ENCODE measurements around the gene MARCKSL1. TPM values are rescaled to one million over a fixed set of nuclear protein-coding genes. Genes with fewer than 3 reads are reported as not detected.

Gene MARCKSL1
- total and polyA plus RNA-seq, 2 of the 13 experiments (the other 11 are each of a cell fraction or from before 2014, with no cell fraction given): 81.9 to 155 TPM

DNA sequence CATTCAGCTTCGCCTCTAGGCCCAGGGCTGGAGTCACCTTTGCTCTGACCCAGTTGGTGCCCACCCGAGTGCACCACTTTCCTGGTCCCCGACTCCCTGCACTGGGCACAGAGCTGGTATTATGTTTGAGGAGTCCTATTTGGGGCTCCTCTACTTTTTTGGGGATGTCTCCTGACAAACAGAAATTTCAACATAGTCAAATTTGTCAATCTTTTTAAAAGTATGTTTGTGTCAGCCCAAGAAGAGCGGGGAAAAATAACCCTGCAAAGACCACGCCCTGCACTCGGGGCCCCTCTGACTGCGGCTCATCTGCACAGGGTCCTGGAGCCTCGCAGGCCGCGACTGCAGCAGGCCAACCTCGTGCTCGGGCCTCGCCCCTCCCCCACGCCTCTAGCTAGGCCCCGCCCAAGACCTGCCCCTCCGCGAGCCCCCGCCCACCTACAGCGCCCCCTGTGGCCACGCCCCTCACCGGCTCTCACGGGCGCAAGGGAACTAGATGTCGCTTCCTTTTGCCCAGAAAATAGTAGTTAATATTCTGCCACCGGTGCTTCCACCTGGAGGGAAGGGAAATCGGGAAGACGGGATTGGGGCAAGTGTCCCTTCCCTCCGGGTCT, 14.9 kb upstream of the MARCKSL1 start (continued):
- TF ChIP-seq ZSCAN9 (CRISPR knock-in tag; IDR thresholded peaks at IDR 0.05; ENCODE audit: borderline replicate concordance) (peak; percentile 84), ARNT (IDR thresholded peaks at IDR 0.05) (no peak), PRDM15 (CRISPR knock-in tag; IDR thresholded peaks at IDR 0.05) (no peak), EZH2 (conservative IDR thresholded peaks at IDR 0.05; ENCODE audit: low read depth, low read length) (no peak), TP53 (CRISPR knock-in tag; conservative IDR thresholded peaks at IDR 0.05) (no peak), SIN3B (IDR thresholded peaks at IDR 0.05; ENCODE audit: low read length) (no peak), ZNF839 (CRISPR knock-in tag; IDR thresholded peaks at IDR 0.05; ENCODE audit: borderline replicate concordance) (no peak), AKAP8 (CRISPR knock-in tag; IDR thresholded peaks at IDR 0.05) (no peak), GATAD2A (CRISPR knock-in tag; IDR thresholded peaks at IDR 0.05) (peak; percentile 41; the same call in 1 of the 2 replicates), ZNF788 (CRISPR knock-in tag; IDR thresholded peaks at IDR 0.05; ENCODE audit: borderline replicate concordance) (no peak), FLYWCH1 (CRISPR knock-in tag; IDR thresholded peaks at IDR 0.05) (no peak), ZFP37 (CRISPR knock-in tag; IDR thresholded peaks at IDR 0.05; ENCODE audit: borderline replicate concordance) (peak; percentile 84; the same call in 1 of the 2 replicates), ZNF674 (CRISPR knock-in tag; IDR thresholded peaks at IDR 0.05; ENCODE audit: low read depth) (no peak), ZSCAN22 (CRISPR knock-in tag; IDR thresholded peaks at IDR 0.05) (no peak), TRIM22 (IDR thresholded peaks at IDR 0.05) (no peak), ELF1 (CRISPR knock-in tag; IDR thresholded peaks at IDR 0.05) (no peak), ZNF784 (CRISPR knock-in tag; IDR thresholded peaks at IDR 0.05; ENCODE audit: borderline replicate concordance) (no peak), ZNF460 (CRISPR knock-in tag; IDR thresholded peaks at IDR 0.05; ENCODE audit: borderline replicate concordance) (no peak), KDM4B (CRISPR knock-in tag; IDR thresholded peaks at IDR 0.05) (no peak), ZNF431 (CRISPR knock-in tag; IDR thresholded peaks at IDR 0.05; ENCODE audit: borderline replicate concordance, low read depth) (0 out of 2 replicates have a peak, but pooled peaks have one; percentile 9), RFX1 (IDR thresholded peaks at IDR 0.05) (no peak)
- TF ChIP-seq, protein P1, sequence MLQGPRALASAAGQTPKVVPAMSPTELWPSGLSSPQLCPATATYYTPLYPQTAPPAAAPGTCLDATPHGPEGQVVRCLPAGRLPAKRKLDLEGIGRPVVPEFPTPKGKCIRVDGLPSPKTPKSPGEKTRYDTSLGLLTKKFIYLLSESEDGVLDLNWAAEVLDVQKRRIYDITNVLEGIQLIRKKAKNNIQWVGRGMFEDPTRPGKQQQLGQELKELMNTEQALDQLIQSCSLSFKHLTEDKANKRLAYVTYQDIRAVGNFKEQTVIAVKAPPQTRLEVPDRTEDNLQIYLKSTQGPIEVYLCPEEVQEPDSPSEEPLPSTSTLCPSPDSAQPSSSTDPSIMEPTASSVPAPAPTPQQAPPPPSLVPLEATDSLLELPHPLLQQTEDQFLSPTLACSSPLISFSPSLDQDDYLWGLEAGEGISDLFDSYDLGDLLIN (CRISPR knock-in tag; IDR thresholded peaks at IDR 0.05; ENCODE audit: borderline replicate concordance): peak; percentile 56; the same call in 1 of the 2 replicates
- TF ChIP-seq, protein P2, sequence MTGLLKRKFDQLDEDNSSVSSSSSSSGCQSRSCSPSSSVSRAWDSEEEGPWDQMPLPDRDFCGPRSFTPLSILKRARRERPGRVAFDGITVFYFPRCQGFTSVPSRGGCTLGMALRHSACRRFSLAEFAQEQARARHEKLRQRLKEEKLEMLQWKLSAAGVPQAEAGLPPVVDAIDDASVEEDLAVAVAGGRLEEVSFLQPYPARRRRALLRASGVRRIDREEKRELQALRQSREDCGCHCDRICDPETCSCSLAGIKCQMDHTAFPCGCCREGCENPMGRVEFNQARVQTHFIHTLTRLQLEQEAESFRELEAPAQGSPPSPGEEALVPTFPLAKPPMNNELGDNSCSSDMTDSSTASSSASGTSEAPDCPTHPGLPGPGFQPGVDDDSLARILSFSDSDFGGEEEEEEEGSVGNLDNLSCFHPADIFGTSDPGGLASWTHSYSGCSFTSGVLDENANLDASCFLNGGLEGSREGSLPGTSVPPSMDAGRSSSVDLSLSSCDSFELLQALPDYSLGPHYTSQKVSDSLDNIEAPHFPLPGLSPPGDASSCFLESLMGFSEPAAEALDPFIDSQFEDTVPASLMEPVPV (CRISPR knock-in tag; IDR thresholded peaks at IDR 0.05): peak; percentile 74; the same call in 1 of the 2 replicates

All from HepG2 (cell line).